IMR-90 (cell line): Measurements from ENCODE around the gene IL1R2. TPM values are rescaled to one million over a fixed set of nuclear protein-coding genes. Genes with fewer than 3 reads are reported as not detected.

Experiments used
- ATAC-seq: fragments of 200-7000 bp; cut with Tn5 transposase; 2 replicates; pipeline ENCODE4 v1.9.1; 2020; ENCODE audit warnings: low read depth, mild to moderate bottlenecking, moderate library complexity
- BruUV-seq: library from RNA; stranded (reverse); fragments of 400-500 nt; replicated peaks from 2 replicates; lab custom pipeline; 2021; lab: Mats Ljungman, UMichigan
- CTCF ChIA-PET: fragments of 300-600 bp; formaldehyde crosslinking; extraction: SDS; loops from one replicate; lab custom pipeline; 2021; ENCODE audit warnings: antibody characterized with exemption; lab: Yijun Ruan, JAX
- POLR2A ChIA-PET: fragments of 300-600 bp; sonication (Branson Sonifier 250); formaldehyde crosslinking; loops from one replicate; lab custom pipeline; 2022; ENCODE audit warnings: antibody characterized with exemption; ENCODE audit not compliant: unreplicated experiment; lab: Charles Lee
- DNase-seq: peaks from one replicate; pipeline ENCODE4 v3.0.0; 2013
- H2AFZ ChIP-seq: replicated peaks from 2 replicates; pipeline ENCODE3; 2013; ENCODE audit warnings: low read length, mild to moderate bottlenecking; ENCODE audit not compliant: poor library complexity
- H2AK5ac ChIP-seq: 2 replicates; pipeline ENCODE4 v1.6.1; 2013; ENCODE audit warnings: low read depth, low read length, inconsistent platforms
- H2AK9ac ChIP-seq: replicated peaks from 2 replicates; pipeline ENCODE3; 2013; ENCODE audit warnings: mild to moderate bottlenecking, low read depth, low read length, moderate library complexity; ENCODE audit not compliant: poor library complexity
- H2BK120ac ChIP-seq: 2 replicates; pipeline ENCODE4 v1.6.1; 2013; ENCODE audit warnings: low read depth, low read length, inconsistent platforms
- H2BK15ac ChIP-seq: 3 replicates; pipeline ENCODE4 v1.6.1; 2013; ENCODE audit warnings: low read depth, low read length, inconsistent platforms
- H2BK20ac ChIP-seq: 2 replicates; pipeline ENCODE4 v1.6.1; 2013; ENCODE audit warnings: low read depth, mild to moderate bottlenecking, inconsistent platforms, low read length, moderate library complexity
- H2BK5ac ChIP-seq: 2 replicates; pipeline ENCODE4 v1.6.1; 2013; ENCODE audit warnings: mild to moderate bottlenecking, low read depth, low read length, inconsistent platforms; ENCODE audit not compliant: poor library complexity, severe bottlenecking
- H3K14ac ChIP-seq: replicated peaks from 2 replicates; pipeline ENCODE4 v1.6.1; 2013; ENCODE audit warnings: low read depth, low read length, inconsistent platforms
- H3K18ac ChIP-seq: 2 replicates; pipeline ENCODE4 v1.6.1; 2013; ENCODE audit warnings: low read depth, low read length, control low read depth
- H3K23ac ChIP-seq: 2 replicates; pipeline ENCODE4 v1.6.1; 2013; ENCODE audit warnings: low read depth, low read length, inconsistent platforms
- H3K27ac ChIP-seq: 2 replicates; pipeline ENCODE4 v1.5.1; 2013; ENCODE audit warnings: mild to moderate bottlenecking, control low read depth, low read length; ENCODE audit not compliant: insufficient read depth
- H3K27me3 ChIP-seq: 2 replicates; pipeline ENCODE4 v1.6.1; 2013; ENCODE audit warnings: low read length; ENCODE audit not compliant: control insufficient read depth, insufficient read depth
- H3K36me3 ChIP-seq: 2 replicates; pipeline ENCODE4 v1.6.1; 2013; ENCODE audit warnings: low read length, mixed read lengths; ENCODE audit not compliant: control insufficient read depth, insufficient read depth
- H3K4ac ChIP-seq: 2 replicates; pipeline ENCODE4 v1.6.1; 2013; ENCODE audit warnings: low read depth, low read length, inconsistent platforms
- H3K4me1 ChIP-seq: 2 replicates; pipeline ENCODE4 v1.6.1; 2013; ENCODE audit warnings: low read length, mixed read lengths; ENCODE audit not compliant: control insufficient read depth, insufficient read depth
- H3K4me2 ChIP-seq: 2 replicates; pipeline ENCODE4 v1.6.1; 2013; ENCODE audit warnings: low read depth, mild to moderate bottlenecking, control low read depth, low read length, moderate library complexity
- H3K4me3 ChIP-seq: 2 replicates; pipeline ENCODE4 v1.5.1; 2013; ENCODE audit warnings: low read depth, mild to moderate bottlenecking, control low read depth, low read length, moderate library complexity; ENCODE audit not compliant: insufficient read depth
- H3K56ac ChIP-seq: 2 replicates; pipeline ENCODE4 v1.6.1; 2013; ENCODE audit warnings: low read length, inconsistent platforms; ENCODE audit not compliant: insufficient read depth; ENCODE audit errors: extremely low read depth
- H3K79me1 ChIP-seq, 2 experiments: 2 replicates each; pipeline ENCODE4 v1.6.1; 2013; ENCODE audit warnings: low read length in 2 of 2, inconsistent platforms in 1 of 2, low read depth in 1 of 2
- H3K9ac ChIP-seq: 2 replicates; pipeline ENCODE4 v1.6.1; 2013; ENCODE audit warnings: low read depth, low read length, control low read depth
- H3K9me1 ChIP-seq: 2 replicates; pipeline ENCODE4 v1.6.1; 2013; ENCODE audit warnings: low read length, inconsistent platforms; ENCODE audit not compliant: insufficient read depth
- H3K9me3 ChIP-seq: 2 replicates; pipeline ENCODE4 v1.6.1; 2013; ENCODE audit warnings: low read length; ENCODE audit not compliant: control insufficient read depth, insufficient read depth
- H4K20me1 ChIP-seq: 2 replicates; pipeline ENCODE4 v1.6.1; 2013; ENCODE audit warnings: low read length, inconsistent platforms; ENCODE audit not compliant: insufficient read depth
- H4K5ac ChIP-seq: 2 replicates; pipeline ENCODE4 v1.6.1; 2013; ENCODE audit warnings: mild to moderate bottlenecking, low read depth, low read length, control low read depth
- H4K8ac ChIP-seq, 2 experiments: 2 replicates each; pipeline ENCODE4 v1.6.1; 2013; ENCODE audit warnings: low read depth in 2 of 2, low read length in 2 of 2, control low read depth in 1 of 2, inconsistent platforms in 1 of 2
- H4K91ac ChIP-seq: 2 replicates; pipeline ENCODE4 v1.6.1; 2013; ENCODE audit warnings: low read depth, low read length, inconsistent platforms; ENCODE audit not compliant: insufficient read depth
- MXI1 ChIP-seq: IDR thresholded peaks from 2 replicates; pipeline ENCODE4 v1.6.1; 2012; ENCODE audit warnings: low read depth, mild to moderate bottlenecking, low read length, moderate library complexity, borderline replicate concordance
- RFX5 ChIP-seq: IDR thresholded peaks from 2 replicates; pipeline ENCODE4 v1.8.0; 2012; ENCODE audit warnings: low read depth, mild to moderate bottlenecking, low read length, moderate library complexity
- SMC3 ChIP-seq: fragments of 150-350 bp; IDR thresholded peaks from 2 replicates; pipeline ENCODE4 v1.6.1; 2016; ENCODE audit warnings: low read depth, mild to moderate bottlenecking, antibody characterized with exemption, low read length, moderate library complexity
- WGBS, 2 experiments: methylation state at CpG; one replicate each; pipeline versions ENCODE4 v1.1.5 to v1.1.7; 2013; ENCODE audit warnings: missing lambda C conversion rate in 2 of 2; ENCODE audit not compliant: insufficient read length in 1 of 2; ENCODE audit errors: extremely low coverage in 2 of 2; 5-methylcytosine and 5-hydroxymethylcytosine counted together
- dilution Hi-C: fragments of 300-500 bp; cut with HindIII; formaldehyde crosslinking; loops from one replicate; pipeline ENCODE4 v1.14.3; 2018; ENCODE audit warnings: low sequenced_read_pairs; ENCODE audit not compliant: unreplicated experiment
- in situ Hi-C: fragments of 300-500 bp; cut with MboI; formaldehyde crosslinking; loops from 3 replicates; pipeline ENCODE4 v1.14.3; 2019; ENCODE audit warnings: low sequenced_read_pairs, inconsistent platforms, mixed read lengths
- intact Hi-C: fragments of 100-400 bp; cut with micrococcal nuclease; formaldehyde crosslinking; loops from 2 replicates; pipeline ENCODE4 v1.10.0; 2022
- polyA plus RNA-seq, 3 experiments: library from polyadenylated mRNA; depleted of rRNA; stranded (reverse); fragments of >200 nt; gene quantifications; 2 replicates each; pipeline ENCODE4 v1.2.3, GENCODE V29; 2012; ENCODE audit warnings: low replicate concordance in 1 of 3
- total RNA-seq: library from RNA; depleted of rRNA; stranded (reverse); fragments of >200 nt; gene quantifications from 2 replicates; pipeline ENCODE4 v1.2.3, GENCODE V29; 2012
- TF ChIP-seq, protein P1 (sequence below): fragments of 150-350 bp; IDR thresholded peaks from 2 replicates; pipeline ENCODE4 v1.6.1; 2017; ENCODE audit warnings: mild to moderate bottlenecking, antibody characterized with exemption, low read length, low read depth
- TF ChIP-seq, protein P2 (sequence below): conservative IDR thresholded peaks from 2 replicates; pipeline ENCODE4 v1.5.1; 2012; ENCODE audit warnings: mild to moderate bottlenecking, low read depth, low read length, improper control_type of control experiment

IL1R2 gene
- total and polyA plus RNA-seq, 2 of the 4 experiments (the other 2 are of a cell fraction) = not detected

DNA sequence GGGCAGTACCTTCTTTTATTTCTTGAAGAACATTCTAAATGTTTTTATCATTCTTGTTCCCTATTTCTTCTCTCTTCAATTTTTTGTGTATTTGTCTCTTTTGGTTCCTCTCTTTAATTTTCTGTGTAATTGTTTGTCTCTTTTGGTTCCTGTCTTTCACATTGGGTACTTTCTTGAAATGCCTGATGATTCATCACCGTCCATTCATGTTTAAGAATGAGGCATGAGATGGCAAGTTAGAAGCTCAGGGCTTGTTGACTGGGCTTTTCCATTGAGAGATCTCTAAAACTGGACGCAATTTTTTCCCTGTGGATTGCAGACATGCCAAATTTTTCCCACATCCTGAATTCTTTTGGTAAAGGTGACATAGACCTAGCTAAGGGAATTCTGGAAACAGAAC is 33.7 kb upstream of the IL1R2 start:
- peaks cover 4% of the 10 kb centered on the region for H3K27me3 ChIP-seq
- DNase-seq (no peak), ATAC-seq (no peak)
- no peak overlapping the region for H3K23ac ChIP-seq
- H4K91ac ChIP-seq = no peak overlapping the region
- no peak overlapping the region for H2BK120ac ChIP-seq
- no peak overlapping the region for H2BK5ac ChIP-seq
- H3K9me3 ChIP-seq = no peaks in the 10 kb centered on the region
- no CpG with 5 or more reads among the region's 2 CpGs for WGBS, 2 experiments
- H3K9me1 ChIP-seq = peaks cover 3% of the 10 kb centered on the region; the same call in 1 of the 2 replicates
- H4K5ac ChIP-seq = no peak overlapping the region
- TF ChIP-seq SMC3 = no peak
- no peak for TF ChIP-seq RFX5
- TF ChIP-seq, protein P1, sequence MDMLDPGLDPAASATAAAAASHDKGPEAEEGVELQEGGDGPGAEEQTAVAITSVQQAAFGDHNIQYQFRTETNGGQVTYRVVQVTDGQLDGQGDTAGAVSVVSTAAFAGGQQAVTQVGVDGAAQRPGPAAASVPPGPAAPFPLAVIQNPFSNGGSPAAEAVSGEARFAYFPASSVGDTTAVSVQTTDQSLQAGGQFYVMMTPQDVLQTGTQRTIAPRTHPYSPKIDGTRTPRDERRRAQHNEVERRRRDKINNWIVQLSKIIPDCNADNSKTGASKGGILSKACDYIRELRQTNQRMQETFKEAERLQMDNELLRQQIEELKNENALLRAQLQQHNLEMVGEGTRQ = no peak
- no peak for TF ChIP-seq MXI1
- TF ChIP-seq, protein P2, sequence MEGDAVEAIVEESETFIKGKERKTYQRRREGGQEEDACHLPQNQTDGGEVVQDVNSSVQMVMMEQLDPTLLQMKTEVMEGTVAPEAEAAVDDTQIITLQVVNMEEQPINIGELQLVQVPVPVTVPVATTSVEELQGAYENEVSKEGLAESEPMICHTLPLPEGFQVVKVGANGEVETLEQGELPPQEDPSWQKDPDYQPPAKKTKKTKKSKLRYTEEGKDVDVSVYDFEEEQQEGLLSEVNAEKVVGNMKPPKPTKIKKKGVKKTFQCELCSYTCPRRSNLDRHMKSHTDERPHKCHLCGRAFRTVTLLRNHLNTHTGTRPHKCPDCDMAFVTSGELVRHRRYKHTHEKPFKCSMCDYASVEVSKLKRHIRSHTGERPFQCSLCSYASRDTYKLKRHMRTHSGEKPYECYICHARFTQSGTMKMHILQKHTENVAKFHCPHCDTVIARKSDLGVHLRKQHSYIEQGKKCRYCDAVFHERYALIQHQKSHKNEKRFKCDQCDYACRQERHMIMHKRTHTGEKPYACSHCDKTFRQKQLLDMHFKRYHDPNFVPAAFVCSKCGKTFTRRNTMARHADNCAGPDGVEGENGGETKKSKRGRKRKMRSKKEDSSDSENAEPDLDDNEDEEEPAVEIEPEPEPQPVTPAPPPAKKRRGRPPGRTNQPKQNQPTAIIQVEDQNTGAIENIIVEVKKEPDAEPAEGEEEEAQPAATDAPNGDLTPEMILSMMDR = no peak
- ChIA-PET POLR2A (no interaction called here), CTCF (no interaction called here)
- no peak overlapping the region for H4K8ac ChIP-seq
- in situ Hi-C loops = no loop called here
- H3K36me3 ChIP-seq = no peaks in the 10 kb centered on the region
- H3K56ac ChIP-seq = no peak overlapping the region
- H3K9ac ChIP-seq = no peak overlapping the region
- H3K4ac ChIP-seq = no peak overlapping the region
- H4K20me1 ChIP-seq = no peaks in the 10 kb centered on the region
- H2AK5ac ChIP-seq = no peak overlapping the region
- BruUV-seq = no TSS peak
- H3K14ac ChIP-seq = no peak overlapping the region
- H3K18ac ChIP-seq = no peak overlapping the region
- no peak overlapping the region for H3K4me3 ChIP-seq
- no peak overlapping the region for H2BK15ac ChIP-seq
- H2BK20ac ChIP-seq = no peak overlapping the region
- no peak overlapping the region for H2AFZ ChIP-seq
- dilution Hi-C loops = no loop called here
- H3K79me1 ChIP-seq = no peaks in the 10 kb centered on the region
- H2AK9ac ChIP-seq = no peak overlapping the region
- H3K4me2 ChIP-seq = no peak overlapping the region
- no peak overlapping the region for H3K27ac ChIP-seq
- intact Hi-C loops = no loop called here
- H3K4me1 ChIP-seq = peaks cover 23% of the 10 kb centered on the region
